Esophagus squamous epithelium (tissue), 4 donors: ENCODE results near the gene NDUFA11.

Source experiments
- POLR2A ChIP-seq, 4 donors: fragments of 450-650 bp; IDR thresholded peaks; one replicate each; pipeline ENCODE4 v1.6.1; 2017; ENCODE audit warnings: antibody characterized with exemption in 4 of 4, mild to moderate bottlenecking in 4 of 4, moderate library complexity in 3 of 4
- TF ChIP-seq, protein P1 (sequence below), 6 experiments: fragments of 450-650 bp in 4 of 6; fragments of 200-600 bp in 2 of 6; sonication (generic) in 2 of 6; IDR thresholded peaks; one replicate each; pipeline ENCODE4 v1.5.1; 2016 to 2019; ENCODE audit warnings: antibody characterized with exemption in 6 of 6, mild to moderate bottlenecking in 4 of 6, moderate library complexity in 4 of 6

DNA sequence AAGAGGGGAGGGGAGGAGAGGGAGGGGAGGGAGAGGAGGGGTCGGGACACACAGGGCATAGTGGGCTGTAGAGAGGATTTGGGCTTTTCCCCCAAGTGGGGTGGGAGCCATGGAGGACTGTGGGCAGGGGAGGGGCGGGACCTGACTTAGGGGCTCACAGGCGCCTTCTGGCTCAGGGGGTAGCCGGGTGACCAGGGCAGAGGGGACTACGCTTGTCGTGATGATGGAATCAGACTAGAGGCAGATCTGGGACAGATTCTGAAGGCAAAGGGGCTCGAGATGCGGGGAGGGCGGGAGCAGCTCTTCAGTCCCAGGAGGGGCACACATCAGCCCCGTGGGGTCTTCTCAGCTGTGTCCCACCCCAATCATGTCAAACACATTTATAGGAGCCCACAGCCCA is 13.5 kb downstream of the NDUFA11 start:
- TF ChIP-seq, protein P1, sequence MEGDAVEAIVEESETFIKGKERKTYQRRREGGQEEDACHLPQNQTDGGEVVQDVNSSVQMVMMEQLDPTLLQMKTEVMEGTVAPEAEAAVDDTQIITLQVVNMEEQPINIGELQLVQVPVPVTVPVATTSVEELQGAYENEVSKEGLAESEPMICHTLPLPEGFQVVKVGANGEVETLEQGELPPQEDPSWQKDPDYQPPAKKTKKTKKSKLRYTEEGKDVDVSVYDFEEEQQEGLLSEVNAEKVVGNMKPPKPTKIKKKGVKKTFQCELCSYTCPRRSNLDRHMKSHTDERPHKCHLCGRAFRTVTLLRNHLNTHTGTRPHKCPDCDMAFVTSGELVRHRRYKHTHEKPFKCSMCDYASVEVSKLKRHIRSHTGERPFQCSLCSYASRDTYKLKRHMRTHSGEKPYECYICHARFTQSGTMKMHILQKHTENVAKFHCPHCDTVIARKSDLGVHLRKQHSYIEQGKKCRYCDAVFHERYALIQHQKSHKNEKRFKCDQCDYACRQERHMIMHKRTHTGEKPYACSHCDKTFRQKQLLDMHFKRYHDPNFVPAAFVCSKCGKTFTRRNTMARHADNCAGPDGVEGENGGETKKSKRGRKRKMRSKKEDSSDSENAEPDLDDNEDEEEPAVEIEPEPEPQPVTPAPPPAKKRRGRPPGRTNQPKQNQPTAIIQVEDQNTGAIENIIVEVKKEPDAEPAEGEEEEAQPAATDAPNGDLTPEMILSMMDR (IDR thresholded peaks at IDR 0.05) = no peak
- no peak for TF ChIP-seq POLR2A (IDR thresholded peaks at IDR 0.05)
